H1 (cell line): ENCODE measurements around the gene EZH1. TPM values are rescaled to one million over a fixed set of nuclear protein-coding genes. Genes with fewer than 3 reads are reported as not detected.

Experiments used
- CTCF ChIA-PET: fragments of 300-600 bp; sonication (Branson Sonifier 250); formaldehyde crosslinking; loops from one replicate; lab custom pipeline; 2021; ENCODE audit not compliant: partially characterized antibody; lab: Charles Lee
- POLR2A ChIA-PET: fragments of 300-600 bp; sonication (Branson Sonifier 250); formaldehyde crosslinking; loops from one replicate; lab custom pipeline; 2021; ENCODE audit warnings: inconsistent platforms; ENCODE audit not compliant: partially characterized antibody; lab: Charles Lee
- DNase-seq, 2 experiments: peaks; one replicate each; pipeline versions ENCODE4 v3.0.0 to v3.0.0-alpha.2; 2010 to 2022; ENCODE audit warnings: low spot score in 2 of 2, low read depth in 1 of 2, mixed read lengths in 1 of 2
- FAIRE-seq: peaks from 2 replicates; lab custom pipeline; 2011; peaks lifted over from hg19 to GRCh38; lab: Jason Lieb, UNC
- H2AFZ ChIP-seq: 2 replicates; pipeline ENCODE4 v1.8.1; 2012; ENCODE audit warnings: low read length, inconsistent platforms
- H2AK5ac ChIP-seq: 2 replicates; pipeline ENCODE4 v1.6.1; 2013; ENCODE audit warnings: low read depth, low read length
- H2BK120ac ChIP-seq: replicated peaks from 2 replicates; pipeline ENCODE3; 2013; ENCODE audit warnings: low read depth, low read length, inconsistent platforms
- H2BK12ac ChIP-seq: 2 replicates; pipeline ENCODE4 v1.6.1; 2013; ENCODE audit warnings: low read depth, low read length
- H2BK15ac ChIP-seq: 2 replicates; pipeline ENCODE4 v1.6.1; 2013; ENCODE audit warnings: low read length
- H2BK20ac ChIP-seq: 2 replicates; pipeline ENCODE4 v1.6.1; 2013; ENCODE audit warnings: low read length
- H2BK5ac ChIP-seq: 2 replicates; pipeline ENCODE4 v1.6.1; 2013; ENCODE audit warnings: low read depth, low read length
- H3K14ac ChIP-seq: 2 replicates; pipeline ENCODE4 v1.6.1; 2013; ENCODE audit warnings: inconsistent platforms; ENCODE audit not compliant: insufficient read length
- H3K18ac ChIP-seq: 2 replicates; pipeline ENCODE4 v1.6.1; 2013; ENCODE audit warnings: low read length; ENCODE audit errors: extremely low read depth
- H3K23ac ChIP-seq: 2 replicates; pipeline ENCODE4 v1.6.1; 2013; ENCODE audit warnings: inconsistent platforms; ENCODE audit not compliant: insufficient read length
- H3K23me2 ChIP-seq: 2 replicates; pipeline ENCODE4 v1.6.1; 2013; ENCODE audit warnings: low read depth, low read length
- H3K27ac ChIP-seq: 2 replicates; pipeline ENCODE4 v1.6.1; 2011; ENCODE audit warnings: low read depth, low read length, inconsistent platforms
- H3K27me3 ChIP-seq, 4 experiments: replicated peaks in 1 of 4; 1 replicate in 1 of 4; 2 replicates in 3 of 4; pipeline versions ENCODE4 v1.6.1 to v1.8.1; 2011 to 2013; ENCODE audit warnings: low read length in 3 of 4, mild to moderate bottlenecking in 3 of 4, inconsistent platforms in 2 of 4, mixed read lengths in 2 of 4, moderate library complexity in 1 of 4; ENCODE audit not compliant: control insufficient read depth in 3 of 4, insufficient read depth in 3 of 4; ENCODE audit errors: extremely low read depth in 1 of 4
- H3K36me3 ChIP-seq, 4 experiments: 2 replicates each; pipeline versions ENCODE4 v1.6.1 to v1.8.1; 2011 to 2013; ENCODE audit warnings: mild to moderate bottlenecking in 4 of 4, low read length in 3 of 4, moderate library complexity in 2 of 4, control low read depth in 1 of 4, inconsistent platforms in 1 of 4; ENCODE audit not compliant: insufficient read depth in 4 of 4, control insufficient read depth in 2 of 4
- H3K4ac ChIP-seq: replicated peaks from 2 replicates; pipeline ENCODE3; 2013; ENCODE audit warnings: low read length, low read depth, mixed read lengths, inconsistent platforms; ENCODE audit not compliant: insufficient read length
- H3K4me1 ChIP-seq, 4 experiments: replicated peaks in 1 of 4; 1 replicate in 1 of 4; 2 replicates in 3 of 4; pipeline versions ENCODE4 v1.6.1 to v1.8.1; 2011 to 2013; ENCODE audit warnings: low read length in 3 of 4, inconsistent platforms in 2 of 4, mixed read lengths in 1 of 4; ENCODE audit not compliant: insufficient read depth in 4 of 4, control insufficient read depth in 3 of 4
- H3K4me2 ChIP-seq, 2 experiments: 2 replicates each; pipeline versions ENCODE4 v1.6.1 to v1.8.1; 2011 to 2013; ENCODE audit warnings: low read depth in 2 of 2, low read length in 2 of 2, control low read depth in 1 of 2, inconsistent platforms in 1 of 2, mild to moderate bottlenecking in 1 of 2; ENCODE audit not compliant: insufficient read depth in 1 of 2
- H3K4me3 ChIP-seq, 4 experiments: fragments of 200-600, 300-600 bp in 1 of 4; sonication (generic), shearing (Covaris generic), sonication (Bioruptor Twin) in 1 of 4; 2 replicates each; pipeline versions ENCODE4 v1.5.1 to v1.8.1; 2011 to 2016; ENCODE audit warnings: low read length in 4 of 4, low read depth in 3 of 4, control low read depth in 2 of 4, inconsistent platforms in 2 of 4, mild to moderate bottlenecking in 2 of 4, mixed read lengths in 1 of 4, moderate library complexity in 1 of 4; ENCODE audit not compliant: insufficient read depth in 2 of 4; ENCODE audit errors: extremely low read depth in 1 of 4
- H3K56ac ChIP-seq: replicated peaks from 2 replicates; pipeline ENCODE3; 2013; ENCODE audit warnings: low read depth, mild to moderate bottlenecking, mixed read lengths, low read length, inconsistent platforms; ENCODE audit not compliant: insufficient read length
- H3K79me1 ChIP-seq: 2 replicates; pipeline ENCODE4 v1.6.1; 2013; ENCODE audit warnings: low read depth, low read length, control low read depth
- H3K79me2 ChIP-seq, 2 experiments: 2 replicates each; pipeline versions ENCODE4 v1.6.1 to v1.8.1; 2012 to 2013; ENCODE audit warnings: low read length in 2 of 2, mild to moderate bottlenecking in 2 of 2, inconsistent platforms in 1 of 2; ENCODE audit not compliant: insufficient read depth in 2 of 2, control insufficient read depth in 1 of 2
- H3K9ac ChIP-seq, 4 experiments: replicated peaks in 1 of 4; 1 replicate in 1 of 4; 2 replicates in 3 of 4; pipeline versions ENCODE4 v1.6.1 to v1.8.1; 2011 to 2013; ENCODE audit warnings: low read depth in 3 of 4, low read length in 3 of 4, control low read depth in 2 of 4, mild to moderate bottlenecking in 2 of 4, moderate library complexity in 2 of 4, inconsistent platforms in 1 of 4; ENCODE audit errors: extremely low read depth in 1 of 4
- H3K9me3 ChIP-seq, 2 experiments: 2 replicates each; pipeline versions ENCODE4 v1.6.1 to v1.8.1; 2012 to 2013; ENCODE audit warnings: mild to moderate bottlenecking in 2 of 2, moderate library complexity in 2 of 2, control low read depth in 1 of 2, inconsistent platforms in 1 of 2, low read depth in 1 of 2, low read length in 1 of 2, mixed read lengths in 1 of 2; ENCODE audit not compliant: insufficient read depth in 2 of 2
- H4K20me1 ChIP-seq, 2 experiments: replicated peaks in 1 of 2; 2 replicates each; pipeline versions ENCODE3 to v1.8.1; 2011 to 2013; ENCODE audit warnings: inconsistent platforms in 2 of 2, low read length in 2 of 2, mild to moderate bottlenecking in 1 of 2; ENCODE audit not compliant: insufficient read depth in 2 of 2, control insufficient read depth in 1 of 2
- H4K5ac ChIP-seq: 2 replicates; pipeline ENCODE4 v1.6.1; 2013; ENCODE audit warnings: low read length, low read depth, mixed read lengths, inconsistent platforms; ENCODE audit not compliant: insufficient read length
- H4K8ac ChIP-seq: 2 replicates; pipeline ENCODE4 v1.8.0; 2013; ENCODE audit warnings: mild to moderate bottlenecking, moderate library complexity, low read length, inconsistent platforms; ENCODE audit not compliant: insufficient read depth; ENCODE audit errors: extremely low read depth
- H4K91ac ChIP-seq: replicated peaks from 2 replicates; pipeline ENCODE3; 2013; ENCODE audit warnings: low read length, mixed read lengths, inconsistent platforms; ENCODE audit not compliant: insufficient read length
- ASH2L ChIP-seq: fragments of 200-600, 300-600 bp; sonication (generic); IDR thresholded peaks from one replicate; pipeline ENCODE4 v1.7.1; 2017; ENCODE audit warnings: low read length
- ATF2 ChIP-seq: IDR thresholded peaks from 2 replicates; pipeline ENCODE4 v1.6.1; 2012; ENCODE audit warnings: low read length, inconsistent platforms
- CHD1 ChIP-seq: IDR thresholded peaks from 2 replicates; pipeline ENCODE4 v1.6.1; 2012; ENCODE audit warnings: low read depth, low read length, improper control_type of control experiment
- EZH2 ChIP-seq: fragments of 200-600 bp; sonication (generic); IDR thresholded peaks from 2 replicates; pipeline ENCODE4 v1.7.1; 2012; ENCODE audit warnings: low read depth, mild to moderate bottlenecking, moderate library complexity, low read length, inconsistent platforms; ENCODE audit not compliant: severe bottlenecking
- MAFK ChIP-seq: IDR thresholded peaks from 2 replicates; pipeline ENCODE4 v1.6.1; 2012; ENCODE audit warnings: low read depth, mild to moderate bottlenecking, improper control_type of control experiment, low read length
- RFX5 ChIP-seq: IDR thresholded peaks from 2 replicates; pipeline ENCODE4 v1.6.1; 2011; ENCODE audit warnings: low read depth, low read length, improper control_type of control experiment, borderline replicate concordance
- RXRA ChIP-seq: IDR thresholded peaks from 2 replicates; pipeline ENCODE4 v1.6.1; 2011; ENCODE audit warnings: low read depth, mild to moderate bottlenecking, low read length, moderate library complexity; ENCODE audit not compliant: insufficient read depth
- SAP30 ChIP-seq: fragments of 300-600 bp; sonication (generic); IDR thresholded peaks from 2 replicates; pipeline ENCODE4 v1.7.1; 2012; ENCODE audit warnings: low read length, moderate library complexity, mild to moderate bottlenecking, inconsistent platforms; ENCODE audit not compliant: insufficient read depth, insufficient replicate concordance
- SP2 ChIP-seq: IDR thresholded peaks from 2 replicates; pipeline ENCODE4 v1.6.1; 2012; ENCODE audit warnings: mild to moderate bottlenecking, low read length, inconsistent platforms
- ZNF274 ChIP-seq: IDR thresholded peaks from 2 replicates; pipeline ENCODE4 v1.7.0; 2012; ENCODE audit warnings: low read length, borderline replicate concordance; ENCODE audit errors: extremely low read depth
- WGBS, 2 experiments: shearing (Covaris generic) in 1 of 2; methylation state at CpG; one replicate each; pipeline versions ENCODE4 v1.1.6 to v1.1.7; 2013 to 2015; ENCODE audit warnings: low lambda C conversion rate in 2 of 2, mixed read lengths in 2 of 2, inconsistent platforms in 1 of 2, low coverage in 1 of 2, missing lambda C conversion rate in 1 of 2; ENCODE audit not compliant: insufficient replicate concordance in 2 of 2, insufficient coverage in 1 of 2, insufficient read length in 1 of 2; ENCODE audit errors: extremely low coverage in 1 of 2, missing lambda C conversion rate in 1 of 2; 5-methylcytosine and 5-hydroxymethylcytosine counted together
- polyA plus RNA-seq, 7 experiments: library from polyadenylated mRNA; depleted of rRNA in 3 of 7; stranded (reverse) in 5 of 7; unstranded in 2 of 7; fragments of >200 nt in 5 of 7; fragments of 200-250 nt in 2 of 7; gene quantifications; 1 replicate in 5 of 7; 2 replicates in 1 of 7; 4 replicates in 1 of 7; pipeline versions ENCODE4 v1.2.1 to v1.2.3, GENCODE V29; 2011 to 2013; ENCODE audit warnings: missing spikeins in 2 of 7, mixed read lengths in 2 of 7
- total RNA-seq: library from RNA; stranded (reverse); fragmentation: NEBNext Ultra II Directional; extraction: Animal tissue kit (Norgen Biotek cat#: 25700); gene quantifications from 2 replicates; pipeline ENCODE4 v1.2.1, GENCODE V29; 2021

The EZH1 gene
- total and polyA plus RNA-seq, 2 of the 8 experiments (the other 6 are each of a cell fraction or from before 2014, with no cell fraction given), result 17.4 to 20.8 TPM

GRCh38 chr17:42683407-42684034, 61.3 kb downstream of the EZH1 start:
- FAIRE-seq (no peak), DNase-seq (peak in 1 of 2 experiments; percentile 66)
- peaks cover 0 to 4% (median 0%) of the 10 kb centered on the region in 4 experiments; a peak in 2 of 8 replicates for H3K36me3 ChIP-seq
- no peaks in the 10 kb centered on the region for H3K79me1 ChIP-seq
- H2BK5ac ChIP-seq, result no peak overlapping the region
- H3K4me2 ChIP-seq, result peak overlapping the region; percentile 86
- H4K91ac ChIP-seq, result peak overlapping the region; percentile 39
- H3K23me2 ChIP-seq, result peaks cover 23% of the 10 kb centered on the region
- no peaks in the 10 kb centered on the region for H3K9me3 ChIP-seq
- peak overlapping the region; percentile 55 to 71 (median 59); a peak in 7 of 8 replicates for H3K4me3 ChIP-seq
- POLR2A ChIA-PET, result interaction anchor here (0.8 to 2.4 kb wide), 18 partner anchors 8 to 147 kb away, joined by 3 to 16 read pairs (median 4); partner anchors contain the start of genes NAGLU, RETREG3, TUBG1 and VPS25
- H2BK20ac ChIP-seq, result no peak overlapping the region
- no peak overlapping the region; a peak in 1 of 7 replicates for H3K9ac ChIP-seq
- H2AK5ac ChIP-seq, result no peak overlapping the region
- no peak overlapping the region; the same call in 1 of the 2 replicates for H3K18ac ChIP-seq
- no peak overlapping the region for H4K5ac ChIP-seq
- H3K4ac ChIP-seq, result peak overlapping the region; percentile 32
- H3K56ac ChIP-seq, result no peak overlapping the region
- H3K14ac ChIP-seq, result no peak overlapping the region
- peaks cover 0 to 29% (median 22%) of the 10 kb centered on the region in 4 experiments; a peak in 5 of 7 replicates for H3K27me3 ChIP-seq
- H4K20me1 ChIP-seq, result peaks cover 0 to 5% of the 10 kb centered on the region in 2 experiments
- peaks cover 0 to 24% (median 23%) of the 10 kb centered on the region in 4 experiments; a peak in 6 of 7 replicates for H3K4me1 ChIP-seq
- no peak overlapping the region for H3K23ac ChIP-seq
- no peaks in the 10 kb centered on the region for H3K79me2 ChIP-seq
- no peak overlapping the region for H2AFZ ChIP-seq
- no peak overlapping the region for H3K27ac ChIP-seq
- CTCF ChIA-PET, result interaction anchor here (0.6 to 3.4 kb wide), 23 partner anchors 9 to 964 kb away, joined by 3 to 22 read pairs (median 4); partner anchors contain the start of genes PSMC3IP and TUBG2
- no peak overlapping the region for H2BK15ac ChIP-seq
- WGBS, 2 experiments, result 12% methylated on average over 14 of the region's 25 CpGs; no CpG with 5 or more reads in 1 of the 2 experiments
- H4K8ac ChIP-seq, result no peak overlapping the region
- no peak overlapping the region for H2BK120ac ChIP-seq
- peak overlapping the region; percentile 60; the same call in 1 of the 2 replicates for H2BK12ac ChIP-seq
- no peak for TF ChIP-seq SP2
- no peak for TF ChIP-seq ZNF274
- no peak for TF ChIP-seq CHD1
- no peak for TF ChIP-seq EZH2
- TF ChIP-seq SAP30, result no peak
- TF ChIP-seq RFX5, result no peak
- no peak for TF ChIP-seq RXRA
- TF ChIP-seq ATF2, result no peak
- no peak for TF ChIP-seq MAFK
- TF ChIP-seq ASH2L, result no peak
